Body of pancreas (tissue), 4 donors: ENCODE data around the gene NECTIN1.

Experiments
- CTCF ChIP-seq, 7 experiments: fragments of 450-650 bp in 4 of 7; fragments of 200-600 bp in 3 of 7; sonication (generic) in 3 of 7; IDR thresholded peaks; one replicate each; pipeline ENCODE4 v1.5.1; 2016 to 2019; ENCODE audit warnings: antibody characterized with exemption in 7 of 7
- POLR2A ChIP-seq, 3 donors: fragments of 450-650 bp; IDR thresholded peaks; one replicate each; pipeline ENCODE4 v1.6.1; 2016; ENCODE audit warnings: antibody characterized with exemption in 3 of 3, mild to moderate bottlenecking in 2 of 3

GRCh38 chr11:119629085-119629484 is 99.9 kb downstream of the NECTIN1 start:
- TF ChIP-seq CTCF (IDR thresholded peaks at IDR 0.05), result no peak
- TF ChIP-seq POLR2A (IDR thresholded peaks at IDR 0.05), result no peak
